Measurements from ENCODE around the gene PKNOX1. TPM values are rescaled to one million over a fixed set of nuclear protein-coding genes. Genes with fewer than 3 reads are reported as not detected.
"Not testable (repeated sequence)": the region's sequence is repeated elsewhere in the genome, so short reads cannot be mapped to it uniquely, and the experiment has no call there.

Gene PKNOX1
- total RNA-seq, 1 experiment from 2014 or later: 21.5 TPM

DNA sequence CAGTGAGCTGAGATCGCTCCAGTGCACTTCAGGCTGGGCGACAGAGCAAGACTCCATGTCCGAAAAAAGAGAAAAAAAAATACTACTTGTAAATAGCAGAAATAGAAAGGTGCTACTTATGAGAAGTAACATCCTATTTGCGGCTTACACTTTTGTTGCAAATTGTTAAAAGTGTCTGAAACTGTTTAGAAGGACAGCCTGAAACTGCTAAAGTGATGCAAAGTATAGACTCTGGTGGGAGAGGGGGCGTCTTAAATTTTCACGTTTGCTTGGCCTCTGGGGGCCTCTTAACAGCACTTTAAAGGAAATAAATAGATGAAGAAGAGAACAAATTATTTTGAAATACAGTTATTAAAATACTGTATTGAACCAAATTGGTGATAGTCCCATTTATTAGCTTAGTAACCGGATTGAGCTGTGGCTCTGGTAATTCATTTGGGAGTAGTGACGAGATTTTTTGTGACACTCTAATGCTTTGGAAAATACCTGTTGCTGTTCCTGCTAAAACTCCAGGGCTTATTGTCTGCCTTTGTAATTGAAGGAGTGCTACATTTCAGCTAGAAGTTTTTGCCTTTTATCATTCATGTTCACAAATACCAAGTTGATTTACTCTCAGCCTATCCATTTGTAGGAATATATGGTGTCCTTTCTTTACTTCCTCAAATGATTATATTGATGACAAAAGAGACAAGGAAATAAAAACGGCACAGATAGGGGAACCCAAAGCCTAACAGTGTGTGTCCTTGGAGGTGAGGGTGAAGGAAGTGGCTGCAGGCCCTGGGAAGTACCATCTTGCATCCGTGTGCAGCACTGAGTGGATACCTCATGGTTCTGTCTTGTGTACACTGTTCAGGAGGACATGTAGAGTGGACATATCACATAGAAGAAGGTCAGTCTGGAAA, 6.2 kb downstream of the PKNOX1 start:
- in situ Hi-C loops (cut with HindIII; ENCODE audit: low sequenced_read_pairs): no loop called here
- DNase-seq (ENCODE audit: low spot score): no peak

DNA sequence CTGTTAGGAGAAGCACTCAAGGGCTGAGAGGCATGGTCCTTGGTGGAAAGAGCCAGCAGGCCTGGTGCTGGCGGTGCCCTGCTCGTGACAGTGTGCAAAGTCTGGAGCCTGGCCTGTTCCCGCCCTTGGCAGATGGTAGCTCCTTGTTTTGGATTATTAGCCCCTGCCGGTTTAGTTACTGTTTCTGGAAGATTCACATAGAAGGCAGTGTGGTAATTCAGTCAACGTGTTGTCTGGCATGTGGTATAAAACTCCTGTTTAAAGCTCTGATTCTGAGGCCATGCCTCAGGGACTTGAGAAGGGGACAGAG, 6.8 kb downstream of the PKNOX1 start:
- peak; percentile 91 for DNase-seq (ENCODE audit: low spot score)
- in situ Hi-C loops (cut with HindIII; ENCODE audit: low sequenced_read_pairs): no loop called here

DNA sequence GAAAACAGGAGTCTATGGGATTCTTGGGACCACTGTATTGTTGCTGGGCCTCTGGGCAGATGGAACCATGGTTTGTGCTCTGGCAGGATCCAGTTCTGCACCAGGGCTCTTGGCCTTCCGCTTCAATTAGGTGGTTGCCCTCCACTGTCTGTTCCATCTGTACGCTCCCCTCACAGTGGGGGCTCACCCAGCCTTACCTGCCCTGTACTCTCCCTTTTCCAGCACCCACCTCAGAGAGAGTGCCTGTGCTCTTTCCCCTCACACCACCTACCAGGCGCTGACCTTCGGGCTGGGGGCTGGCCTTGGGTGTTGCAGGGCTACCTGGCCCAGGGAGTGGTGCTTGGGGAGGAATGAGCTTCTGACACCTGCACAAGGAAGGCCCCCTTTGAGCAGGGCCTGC, 7.5 kb downstream of the PKNOX1 start:
- in situ Hi-C loops (cut with HindIII; ENCODE audit: low sequenced_read_pairs): no loop called here
- DNase-seq (ENCODE audit: low spot score): no peak

DNA sequence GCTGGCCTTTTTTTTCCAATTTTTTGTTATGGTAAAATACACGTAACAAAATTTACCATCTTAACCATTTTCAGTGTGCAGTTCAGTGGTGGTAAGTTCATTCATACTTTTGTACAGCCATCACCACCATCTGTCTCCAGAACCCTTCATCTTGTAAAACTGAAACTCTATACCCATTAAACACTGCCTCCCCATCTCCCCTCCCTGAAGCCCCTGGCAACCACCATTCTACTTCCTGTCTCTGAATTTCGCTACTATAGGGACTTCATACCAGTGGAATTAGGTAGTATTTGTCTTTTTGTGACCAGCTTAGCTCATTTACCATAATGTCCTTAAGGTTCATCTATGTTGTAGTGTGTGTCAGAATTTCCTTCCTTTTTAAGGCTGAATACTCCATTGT, 8.7 kb downstream of the PKNOX1 start:
- DNase-seq (ENCODE audit: low spot score): no peak
- in situ Hi-C loops (cut with HindIII; ENCODE audit: low sequenced_read_pairs): no loop called here

DNA sequence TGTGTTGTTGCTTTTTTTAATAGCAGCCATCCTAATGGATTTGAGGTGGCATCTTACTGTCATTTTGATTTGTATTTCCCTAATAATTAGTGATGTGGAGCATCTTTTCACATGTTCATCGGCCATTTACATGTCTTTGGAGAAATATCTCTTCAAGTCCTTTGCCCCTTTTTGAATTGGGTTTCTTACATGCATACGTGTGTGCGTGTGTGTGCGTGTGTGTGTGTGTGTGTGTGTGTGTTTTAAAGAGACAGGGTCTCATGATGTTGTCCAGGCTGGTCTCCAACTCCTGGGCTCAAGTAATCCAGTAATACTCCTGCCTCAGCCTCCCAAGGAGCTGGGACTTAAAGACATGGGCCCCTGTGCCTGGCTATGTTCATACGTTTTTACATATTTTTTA, 9.5 kb downstream of the PKNOX1 start:
- DNase-seq (ENCODE audit: low spot score): no peak
- in situ Hi-C loops (cut with HindIII; ENCODE audit: low sequenced_read_pairs): no loop called here

- in situ Hi-C loops (cut with HindIII; ENCODE audit: low sequenced_read_pairs): no loop called here
- DNase-seq (ENCODE audit: low spot score): no peak
Measured at GRCh38 chr21:42986125-42986783, 11.9 kb downstream of the PKNOX1 start.

DNA sequence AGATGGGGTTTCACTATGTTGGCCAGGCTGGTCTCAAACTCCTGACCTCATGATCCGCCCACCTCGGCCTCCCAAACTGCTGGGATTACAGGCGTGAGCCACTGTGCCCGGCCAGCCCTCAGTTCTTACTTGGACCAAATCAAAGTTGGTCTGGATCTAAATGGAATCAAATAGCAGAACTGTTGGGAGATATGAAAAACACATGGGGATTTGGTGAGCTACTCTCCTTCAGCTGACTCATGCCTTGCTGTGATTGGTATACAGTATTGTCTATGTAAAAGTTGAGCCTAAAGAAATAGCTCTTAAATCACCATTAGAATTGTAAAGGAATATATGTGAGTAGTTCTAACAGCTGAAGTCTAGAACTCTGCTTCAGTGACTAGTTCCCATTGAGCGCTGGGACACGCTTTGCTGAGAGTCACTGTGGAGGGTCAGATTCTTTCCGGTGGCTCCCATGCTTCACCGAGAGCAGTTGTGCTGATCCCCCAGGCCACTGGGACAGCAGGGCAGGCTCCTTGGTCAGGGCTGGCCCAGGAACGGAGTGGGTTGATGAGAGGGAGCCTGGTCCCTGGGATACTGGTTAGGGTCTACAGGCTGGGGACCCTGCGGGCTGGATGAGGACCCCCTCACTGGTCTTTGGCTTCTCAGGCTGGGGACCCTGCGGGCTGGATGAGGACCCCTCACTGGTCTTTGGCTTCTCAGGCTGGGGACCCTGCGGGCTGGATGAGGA, 14.0 kb downstream of the PKNOX1 start:
- no peak for DNase-seq (ENCODE audit: low spot score)
- in situ Hi-C loops (cut with HindIII; ENCODE audit: low sequenced_read_pairs): no loop called here

- DNase-seq (ENCODE audit: low spot score); in situ Hi-C loops (cut with HindIII; ENCODE audit: low sequenced_read_pairs): not testable (repeated sequence)
Measured at GRCh38 chr21:42989370-42989769, 15.0 kb downstream of the PKNOX1 start.

DNA sequence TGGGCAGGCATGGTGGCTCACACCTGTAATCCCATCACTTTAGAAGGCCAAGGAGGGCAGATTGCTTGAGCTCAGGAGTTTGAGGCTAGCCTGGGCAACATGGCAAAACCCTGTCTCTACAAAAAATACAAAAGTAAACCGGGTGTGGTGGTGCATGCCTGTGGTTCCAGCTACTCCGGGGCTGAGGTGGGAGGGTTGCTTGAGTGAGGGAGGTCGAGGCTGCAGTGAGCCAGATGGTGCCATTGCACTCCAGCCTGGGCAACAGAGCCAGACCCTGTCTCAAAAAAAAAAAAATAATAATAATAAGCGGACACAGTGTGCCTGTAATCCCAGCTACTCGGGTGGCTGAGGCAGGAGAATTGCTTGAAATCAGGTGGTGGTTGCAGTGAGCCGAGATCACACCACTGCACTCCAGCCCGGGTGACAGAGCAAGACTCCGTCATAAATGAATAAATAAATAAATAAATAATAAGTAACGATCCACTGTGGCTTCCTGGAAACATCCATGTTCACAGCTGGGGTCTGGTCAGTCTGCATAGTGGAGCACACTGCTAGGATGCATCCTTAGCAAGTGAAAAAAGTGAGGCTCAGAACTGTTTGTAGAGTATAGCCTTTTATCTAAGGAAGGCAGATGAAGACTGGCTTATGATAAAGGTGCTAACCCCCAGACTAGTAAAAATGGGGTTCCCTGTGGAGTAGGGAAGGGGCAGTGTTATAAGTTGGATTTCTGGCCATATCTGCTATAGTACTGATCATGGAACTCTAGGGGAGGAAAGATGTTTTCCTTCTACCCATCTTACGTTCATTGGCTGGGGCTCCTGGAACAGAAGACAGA, 15.7 kb downstream of the PKNOX1 start:
- DNase-seq (ENCODE audit: low spot score): no peak
- in situ Hi-C loops (cut with HindIII; ENCODE audit: low sequenced_read_pairs): no loop called here

DNA sequence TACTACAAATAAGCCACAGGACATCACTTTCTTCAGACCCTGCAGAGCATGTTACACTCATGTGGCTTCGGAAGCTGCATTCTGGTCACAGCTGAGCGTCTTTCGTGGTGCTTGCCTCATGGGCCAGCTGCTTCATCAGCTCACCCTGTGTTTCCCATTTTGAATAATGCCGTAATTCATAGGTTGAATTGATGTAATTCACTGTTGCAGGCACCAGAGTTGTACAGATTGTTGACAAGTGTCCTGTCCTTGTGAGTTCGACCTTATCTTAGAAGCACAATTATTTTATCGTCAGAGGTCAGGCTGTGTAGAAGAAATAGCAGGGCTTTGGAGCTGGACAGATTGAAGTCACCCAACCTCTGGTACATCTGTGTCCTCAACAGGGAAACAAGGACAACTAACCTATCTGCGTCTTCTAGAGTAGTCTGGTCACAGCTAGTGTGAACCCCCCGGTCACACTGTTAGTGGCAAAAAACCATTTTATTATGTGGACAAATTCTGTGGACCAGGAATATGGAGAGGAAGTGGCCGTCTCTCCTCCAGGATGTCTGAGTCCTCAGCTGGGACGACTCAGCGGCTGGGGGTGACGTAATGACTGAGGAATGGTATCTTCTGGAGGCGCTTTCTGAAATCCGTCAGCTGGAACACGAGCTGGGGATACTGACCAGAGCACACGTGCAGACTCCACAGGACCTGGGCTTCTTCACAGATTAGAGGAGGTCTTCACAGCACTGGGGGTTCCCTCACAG, 17.8 kb downstream of the PKNOX1 start:
- in situ Hi-C loops (cut with HindIII; ENCODE audit: low sequenced_read_pairs): no loop called here
- DNase-seq (ENCODE audit: low spot score): no peak

- DNase-seq (ENCODE audit: low spot score): no peak
- in situ Hi-C loops (cut with HindIII; ENCODE audit: low sequenced_read_pairs): no loop called here
Measured at GRCh38 chr21:42993051-42993712, 18.8 kb downstream of the PKNOX1 start.

DNA sequence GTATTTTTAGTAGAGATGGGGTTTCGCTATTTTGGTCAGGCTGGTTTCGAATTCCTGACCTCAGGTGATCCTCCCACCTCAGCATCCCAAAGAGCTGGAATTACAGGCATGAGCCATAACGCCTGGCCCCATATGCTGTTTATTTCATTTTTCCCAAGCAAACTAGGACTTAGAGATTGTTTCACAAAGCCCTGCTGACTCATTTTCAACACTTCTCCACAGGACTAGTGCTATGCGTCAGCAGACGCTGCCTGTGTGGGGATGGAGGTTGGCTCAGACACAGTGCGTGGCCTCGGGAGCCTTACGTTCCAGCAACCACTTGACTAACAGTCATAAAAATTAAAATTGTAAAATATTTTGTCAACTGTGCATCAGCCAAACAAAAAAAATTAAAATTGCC, 22.7 kb downstream of the PKNOX1 start:
- peak; percentile 35 for DNase-seq (ENCODE audit: low spot score)
- in situ Hi-C loops (cut with HindIII; ENCODE audit: low sequenced_read_pairs): no loop called here

- in situ Hi-C loops (cut with HindIII; ENCODE audit: low sequenced_read_pairs): not testable (repeated sequence)
Measured at GRCh38 chr21:42997983-42998382, 23.6 kb downstream of the PKNOX1 start.

DNA sequence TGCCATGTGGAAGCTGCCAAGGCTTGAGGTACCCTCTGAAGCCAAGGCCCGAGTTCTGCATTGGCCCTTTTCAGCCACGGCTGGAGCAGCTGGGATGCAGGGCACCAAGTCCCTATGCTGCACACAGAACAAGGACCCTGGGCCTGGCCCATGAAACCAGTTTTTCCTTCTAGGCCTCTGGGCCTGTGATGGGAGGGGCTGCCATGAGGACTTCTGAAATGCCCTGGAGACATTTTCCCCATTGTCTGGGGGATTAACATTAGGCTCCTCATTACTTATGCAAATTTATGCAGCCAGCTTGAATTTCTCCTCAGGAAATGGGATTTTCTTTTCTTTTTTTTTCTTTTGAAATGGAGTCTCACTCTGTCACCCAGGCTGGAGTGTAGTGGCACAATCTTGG, 24.8 kb downstream of the PKNOX1 start:
- DNase-seq (ENCODE audit: low spot score); in situ Hi-C loops (cut with HindIII; ENCODE audit: low sequenced_read_pairs): not testable (repeated sequence)

More at GRCh38 chr21:42997983-42998382, 23.6 kb downstream of the PKNOX1 start:
- not testable (repeated sequence) for DNase-seq (ENCODE audit: low spot score)

DNA sequence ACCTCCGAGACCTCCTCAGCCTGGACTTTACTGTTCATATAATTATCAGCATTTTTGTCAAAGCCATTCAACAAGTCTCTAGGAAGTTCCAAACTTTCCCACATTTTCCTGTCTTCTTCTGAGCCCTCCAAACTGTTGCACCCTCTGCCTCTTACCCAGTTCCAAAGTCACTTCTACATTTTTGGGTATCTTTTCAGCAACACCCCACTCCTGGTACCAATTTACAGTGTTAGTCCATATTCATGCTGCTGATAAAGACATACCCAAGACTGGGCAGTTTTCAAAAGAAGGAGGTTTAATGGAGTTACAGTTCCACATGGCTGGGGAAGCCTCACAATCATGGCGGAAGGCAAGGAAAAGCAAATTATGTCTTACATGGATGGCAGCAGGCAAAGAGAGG, 25.7 kb downstream of the PKNOX1 start:
- in situ Hi-C loops (cut with HindIII; ENCODE audit: low sequenced_read_pairs); DNase-seq (ENCODE audit: low spot score): not testable (repeated sequence)

- peak; percentile 84 for DNase-seq (ENCODE audit: low spot score)
- in situ Hi-C loops (cut with HindIII; ENCODE audit: low sequenced_read_pairs): no loop called here
Measured at GRCh38 chr21:43001316-43001715, 27.0 kb downstream of the PKNOX1 start.

GRCh38 chr21:43004926-43005325, 30.6 kb downstream of the PKNOX1 start:
- no peak for DNase-seq (ENCODE audit: low spot score)
- in situ Hi-C loops (cut with HindIII; ENCODE audit: low sequenced_read_pairs): no loop called here

- no peak for DNase-seq (ENCODE audit: low spot score)
Measured at GRCh38 chr21:43005635-43006034, 31.3 kb downstream of the PKNOX1 start.

More at GRCh38 chr21:43005635-43006034, 31.3 kb downstream of the PKNOX1 start:
- in situ Hi-C loops (cut with HindIII; ENCODE audit: low sequenced_read_pairs): no loop called here

All from G401 (cell line).